GM18505 (cell line): ENCODE results near the gene PRKCE.

Source experiments
- ATAC-seq: cut with Tn5 transposase; IDR thresholded peaks from one replicate; pipeline ENCODE4 v1.9.1; 2021; ENCODE audit not compliant: unreplicated experiment
- POLR2A ChIP-seq: IDR thresholded peaks from 4 replicates; pipeline ENCODE4 v1.6.1; 2011; ENCODE audit warnings: borderline replicate concordance; ENCODE audit not compliant: insufficient read depth, insufficient read length; ENCODE audit errors: extremely low read depth

Gene PRKCE

GRCh38 chr2:45918463-45919159, 267.1 kb downstream of the PRKCE start:
- ATAC-seq: no peak
- no peak for TF ChIP-seq POLR2A

- no peak for ATAC-seq
Measured at GRCh38 chr2:45919160-45919650, 267.7 kb downstream of the PRKCE start.

GRCh38 chr2:45919711-45920111, 268.2 kb downstream of the PRKCE start:
- no peak for TF ChIP-seq POLR2A
- no peak for ATAC-seq

More at GRCh38 chr2:45919160-45919650, 267.7 kb downstream of the PRKCE start:
- TF ChIP-seq POLR2A: no peak

- ATAC-seq: no peak
- no peak for TF ChIP-seq POLR2A
Measured at GRCh38 chr2:45921921-45922320, 270.4 kb downstream of the PRKCE start.

GRCh38 chr2:45922577-45922988, 271.1 kb downstream of the PRKCE start:
- no peak for ATAC-seq
- TF ChIP-seq POLR2A: no peak

GRCh38 chr2:45923701-45924100, 272.2 kb downstream of the PRKCE start:
- no peak for TF ChIP-seq POLR2A
- no peak for ATAC-seq

- TF ChIP-seq POLR2A: no peak
- ATAC-seq: no peak
Measured at GRCh38 chr2:45925026-45925425, 273.6 kb downstream of the PRKCE start.

GRCh38 chr2:45925636-45926366, 274.3 kb downstream of the PRKCE start:
- no peak for TF ChIP-seq POLR2A
- ATAC-seq: no peak

- TF ChIP-seq POLR2A: no peak
- no peak for ATAC-seq
Measured at GRCh38 chr2:45928946-45929345, 277.5 kb downstream of the PRKCE start.

- no peak for ATAC-seq
- no peak for TF ChIP-seq POLR2A
Measured at GRCh38 chr2:45929674-45930395, 278.4 kb downstream of the PRKCE start.

GRCh38 chr2:45930396-45930792, 278.9 kb downstream of the PRKCE start:
- ATAC-seq: no peak
- TF ChIP-seq POLR2A: no peak

GRCh38 chr2:45932278-45932975, 281.0 kb downstream of the PRKCE start:
- no peak for ATAC-seq

More at GRCh38 chr2:45932278-45932975, 281.0 kb downstream of the PRKCE start:
- TF ChIP-seq POLR2A: no peak
